ENCODE results near the gene MPDU1.
A peak's percentile ranks its signal among the peaks of the same experiment; 100 is the strongest.

- peak; percentile 73 to 83 (median 81) for TF ChIP-seq CTCF (optimal IDR thresholded peaks at IDR 0.05 in 1 of 3, IDR thresholded peaks at IDR 0.05 in 1 of 3, conservative IDR thresholded peaks at IDR 0.05 in 1 of 3; ENCODE audit: extremely low read depth in 1 of 3, insufficient read depth in 2 of 3, low read length in 3 of 3)
- no peak for TF ChIP-seq EZH2 (IDR thresholded peaks at IDR 0.05; ENCODE audit: low read length)
These were observed 23.3 kb upstream of the MPDU1 start for GRCh38 chr17:7560172-7561027.

Data from keratinocyte (primary cell).